ENCODE results near the gene EVX2.

EVX2 gene

DNA sequence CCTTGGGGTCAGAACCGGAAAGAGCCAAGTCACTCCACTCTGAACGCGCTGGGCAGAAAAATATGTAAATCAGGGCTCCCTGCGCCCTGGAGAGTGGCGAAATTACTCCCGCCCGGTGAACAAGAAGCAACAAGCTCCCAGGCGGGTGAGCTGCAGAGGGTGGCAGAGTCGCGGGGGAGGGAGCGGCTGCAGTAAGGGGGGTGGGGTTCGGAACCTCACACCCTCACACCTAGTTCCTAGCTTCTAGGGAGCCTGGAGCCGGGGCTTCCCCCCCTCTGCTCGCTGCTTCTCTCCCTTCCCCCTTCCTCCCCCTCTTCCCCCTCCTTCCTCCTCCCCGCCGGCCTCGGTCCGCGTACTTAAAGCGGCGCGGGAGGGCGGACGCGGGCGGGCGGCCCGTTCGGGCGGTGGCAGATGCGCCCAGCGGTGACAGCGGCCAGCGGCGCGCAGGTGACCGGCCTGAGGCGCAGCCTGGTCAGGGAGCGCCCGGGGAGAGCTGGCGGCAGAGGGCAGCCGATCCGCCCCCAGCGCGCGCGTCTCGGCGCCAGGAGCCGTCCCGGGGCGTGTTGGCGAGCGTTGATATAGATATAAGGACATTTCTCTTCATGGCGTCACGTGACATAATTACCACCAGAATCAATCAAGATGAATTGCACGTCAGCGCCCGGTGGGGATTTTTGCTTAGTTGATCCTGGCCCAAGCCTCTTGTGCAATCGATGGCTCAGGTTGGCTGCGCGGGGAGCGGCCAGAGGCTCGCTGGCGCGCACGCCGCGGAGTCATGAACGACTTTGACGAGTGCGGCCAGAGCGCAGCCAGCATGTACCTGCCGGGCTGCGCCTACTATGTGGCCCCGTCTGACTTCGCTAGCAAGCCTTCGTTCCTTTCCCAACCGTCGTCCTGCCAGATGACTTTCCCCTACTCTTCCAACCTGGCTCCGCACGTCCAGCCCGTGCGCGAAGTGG, 23.1 kb upstream of the EVX2 start, which contains the start of gene HOXD11:
Gene HOXD11, plus strand, starts transcription at position 700 of the 959 bp plus-strand sequence. Its CDS starts 76 bp downstream, at position 776.
- no peak for DNase-seq

DNA sequence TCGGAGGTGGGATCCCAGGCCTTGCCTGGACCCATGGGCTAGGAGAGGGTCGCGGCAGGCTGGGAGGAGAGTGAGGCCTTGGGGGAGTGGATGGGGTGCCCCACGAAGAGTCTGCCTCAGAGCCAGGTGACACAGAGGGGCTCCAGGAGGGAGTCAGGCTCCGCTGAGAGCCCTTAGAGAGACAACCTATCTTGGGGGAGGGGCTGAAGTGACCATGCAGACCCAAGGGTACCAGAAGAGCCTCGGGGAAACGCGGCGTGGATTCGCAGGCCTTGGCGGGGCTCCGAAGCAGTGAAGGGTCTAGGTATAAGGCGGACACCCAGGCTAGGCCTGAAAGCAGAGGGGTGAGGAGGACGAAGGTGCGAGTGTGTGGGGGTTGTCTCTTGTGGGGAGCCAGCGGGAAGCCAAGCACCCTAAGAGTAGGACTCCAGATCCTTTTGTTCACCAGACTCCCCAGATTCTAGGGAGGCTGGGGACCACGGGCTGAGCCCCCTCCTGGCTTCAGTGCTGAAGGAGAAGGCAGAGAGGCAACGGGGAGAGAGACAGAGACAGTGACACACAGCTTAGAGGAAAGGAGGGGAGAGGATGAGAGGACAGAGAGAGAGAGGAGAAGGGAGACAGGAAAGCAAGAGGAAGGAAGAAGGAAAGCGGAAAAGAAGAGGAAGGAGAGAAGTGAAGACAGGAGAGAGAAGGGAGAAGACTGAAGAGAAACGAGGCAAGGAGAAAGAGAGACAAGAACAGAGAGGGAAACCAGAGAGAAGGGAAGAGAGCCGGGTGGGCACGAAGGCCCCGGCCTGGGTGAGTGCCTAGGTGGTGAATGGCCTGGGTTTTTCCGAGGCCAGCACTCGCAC, 22.2 kb upstream of the EVX2 start:
- no peak for DNase-seq

- DNase-seq, result no peak
Measured at GRCh38 chr2:176105078-176105729, 21.4 kb upstream of the EVX2 start.

GRCh38 chr2:176104316-176105077, 20.7 kb upstream of the EVX2 start:
- no peak for DNase-seq

DNA sequence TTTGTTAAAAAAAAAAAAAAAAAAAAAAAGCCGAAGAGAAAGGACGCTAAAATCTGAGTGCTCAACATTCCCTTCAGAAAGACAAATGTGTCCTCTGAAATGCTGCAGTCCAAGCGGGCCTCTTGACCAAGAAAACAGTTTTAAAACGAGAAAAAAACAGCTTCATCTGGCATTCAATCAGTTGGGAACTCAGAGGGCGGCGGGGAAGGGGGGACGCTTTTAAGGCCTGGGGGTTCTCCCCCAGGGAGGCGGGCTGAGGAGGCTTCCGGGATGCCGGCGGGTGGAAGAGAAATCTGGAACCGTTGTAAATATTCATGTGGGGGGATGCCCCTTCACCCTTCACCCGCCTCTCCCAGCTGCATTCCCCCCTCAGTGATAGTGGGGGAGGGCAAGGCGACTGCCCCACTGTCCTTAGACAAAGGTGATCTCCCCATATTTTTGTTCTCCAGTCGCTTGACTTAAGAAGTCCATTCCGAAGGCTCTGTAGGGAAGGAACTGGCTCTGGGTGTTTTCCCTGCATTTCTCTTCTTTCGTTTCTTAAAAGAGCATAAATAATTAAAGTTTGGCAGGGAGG, 20.1 kb upstream of the EVX2 start:
- no peak for DNase-seq

- DNase-seq, result no peak
Measured at GRCh38 chr2:176103194-176103593, 19.4 kb upstream of the EVX2 start.

DNA sequence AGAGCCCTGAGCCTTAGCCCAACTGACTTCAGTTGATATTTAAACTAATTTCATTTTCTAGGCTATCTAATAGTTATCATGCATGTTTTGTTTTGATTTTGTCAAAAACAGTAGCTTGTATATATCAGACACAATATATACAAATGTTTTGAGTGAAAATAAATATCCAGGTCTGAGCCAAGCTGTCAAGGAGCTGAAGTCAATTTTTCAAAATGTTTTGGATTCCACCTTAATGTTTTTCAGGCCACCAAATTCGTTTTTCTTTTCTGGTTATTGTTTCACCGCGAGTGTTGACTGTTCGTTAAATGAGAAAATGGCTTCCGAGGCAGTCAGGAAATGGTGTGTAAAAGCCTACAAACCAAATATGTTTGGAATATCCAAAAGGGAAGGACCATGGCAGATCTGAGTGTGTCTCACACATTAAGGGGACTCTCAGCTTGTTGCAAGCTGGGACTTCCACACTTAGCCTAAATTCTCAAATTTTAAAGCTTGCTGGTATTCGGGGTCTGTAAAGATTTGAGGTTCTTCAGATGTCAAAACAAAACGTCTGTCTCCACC, 18.6 kb upstream of the EVX2 start:
- no peak for DNase-seq

GRCh38 chr2:176101842-176102241, 18.1 kb upstream of the EVX2 start:
- DNase-seq, result no peak

- DNase-seq, result no peak
Measured at GRCh38 chr2:176101216-176101830, 17.6 kb upstream of the EVX2 start.

DNA sequence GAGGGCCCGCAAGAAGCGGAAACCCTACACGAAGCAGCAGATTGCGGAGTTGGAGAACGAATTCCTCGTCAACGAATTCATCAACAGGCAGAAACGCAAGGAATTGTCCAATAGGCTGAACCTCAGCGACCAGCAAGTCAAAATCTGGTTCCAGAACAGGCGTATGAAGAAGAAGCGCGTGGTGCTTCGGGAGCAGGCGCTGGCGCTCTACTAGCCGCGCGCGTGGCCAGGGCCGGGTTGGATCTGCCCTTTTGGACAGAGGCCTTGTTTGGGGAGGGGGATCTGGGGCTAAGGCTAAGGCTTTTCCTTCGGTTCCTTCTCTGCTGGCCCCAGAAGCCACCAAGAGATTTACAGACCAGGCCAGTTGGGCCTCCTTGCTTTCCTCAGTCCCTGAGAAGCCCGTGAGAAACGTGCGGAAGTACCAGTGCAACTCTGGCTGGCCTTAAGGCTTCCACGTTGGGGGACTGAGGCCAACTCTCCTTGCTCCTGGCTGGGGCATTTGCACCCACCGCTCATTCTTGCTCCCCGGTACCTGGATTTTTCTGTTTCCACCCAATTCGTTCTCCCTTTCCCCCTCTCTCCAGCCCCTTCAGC, 16.9 kb upstream of the EVX2 start:
- DNase-seq, result no peak

- DNase-seq, result no peak
Measured at GRCh38 chr2:176099728-176100546, 16.2 kb upstream of the EVX2 start, which contains the start of gene HOXD12. HOXD12 (plus strand) TSS chr2:176099795; CDS start chr2:176099802, 7 bp downstream.

DNA sequence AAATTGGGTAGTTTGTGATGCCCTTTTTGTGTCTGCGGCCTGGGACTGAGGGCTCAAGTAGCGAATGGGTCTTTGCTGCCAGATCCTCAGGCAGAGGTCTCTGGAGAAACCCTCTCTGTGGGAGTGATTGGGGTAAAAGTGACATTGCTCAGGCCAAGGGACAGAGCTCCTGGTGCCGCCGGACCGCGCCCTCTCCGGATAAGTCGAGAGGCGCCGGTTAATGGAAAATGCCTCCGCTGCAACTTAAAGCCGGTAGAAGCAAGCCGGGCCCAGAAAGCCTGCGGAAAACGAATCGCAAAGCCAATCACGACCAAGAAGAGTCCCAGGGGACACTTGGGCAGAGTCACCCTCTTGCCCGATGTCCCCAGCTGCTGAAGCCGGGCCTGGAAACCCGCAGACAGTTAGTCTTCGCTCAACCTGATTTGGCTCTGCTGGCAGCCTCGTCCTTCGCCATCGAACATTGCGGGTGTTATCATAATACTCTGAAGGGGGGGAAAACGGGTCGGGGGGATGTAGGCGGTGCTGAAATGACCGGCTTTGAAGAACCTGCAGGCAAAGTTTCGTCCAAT, 15.5 kb upstream of the EVX2 start:
- no peak for DNase-seq

DNA sequence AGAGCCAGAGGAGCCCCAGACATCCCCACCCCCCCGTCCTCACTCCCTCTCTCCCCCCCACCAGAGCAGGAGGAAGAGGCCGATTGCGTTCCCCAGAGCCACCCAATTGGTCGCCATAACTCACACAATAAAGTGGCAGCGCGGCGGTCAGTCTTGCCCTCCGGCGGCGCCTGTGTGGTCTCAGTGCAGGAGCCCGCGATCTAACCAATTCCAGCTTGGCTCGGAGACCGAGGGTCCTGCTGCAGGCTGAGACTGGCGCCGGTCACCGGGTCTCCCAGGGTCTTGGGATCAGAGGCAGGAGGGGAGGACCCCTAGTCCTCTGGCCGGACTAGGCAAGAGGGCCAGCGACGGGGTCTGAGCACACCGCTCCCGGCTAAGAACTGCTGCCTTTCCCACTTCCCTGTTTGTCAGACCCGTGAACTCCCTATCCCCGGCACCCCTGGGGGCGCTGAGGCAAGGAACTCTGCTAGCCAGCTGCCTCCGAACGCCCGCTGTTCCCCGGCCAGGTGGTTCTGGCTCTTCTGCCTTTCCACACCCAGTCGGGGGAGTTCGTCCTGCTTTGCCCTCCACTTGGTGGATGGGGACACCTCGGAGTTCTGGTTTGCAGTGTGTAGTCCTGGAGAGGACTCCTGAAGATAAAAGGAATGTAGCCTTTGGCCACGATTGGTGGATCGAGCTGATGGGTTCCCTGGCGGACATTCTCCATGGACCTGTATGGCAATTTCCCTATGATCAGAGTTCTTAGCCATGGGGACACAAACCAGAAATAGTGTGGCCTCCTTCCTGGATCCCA, 14.8 kb upstream of the EVX2 start:
- DNase-seq, result no peak

DNA sequence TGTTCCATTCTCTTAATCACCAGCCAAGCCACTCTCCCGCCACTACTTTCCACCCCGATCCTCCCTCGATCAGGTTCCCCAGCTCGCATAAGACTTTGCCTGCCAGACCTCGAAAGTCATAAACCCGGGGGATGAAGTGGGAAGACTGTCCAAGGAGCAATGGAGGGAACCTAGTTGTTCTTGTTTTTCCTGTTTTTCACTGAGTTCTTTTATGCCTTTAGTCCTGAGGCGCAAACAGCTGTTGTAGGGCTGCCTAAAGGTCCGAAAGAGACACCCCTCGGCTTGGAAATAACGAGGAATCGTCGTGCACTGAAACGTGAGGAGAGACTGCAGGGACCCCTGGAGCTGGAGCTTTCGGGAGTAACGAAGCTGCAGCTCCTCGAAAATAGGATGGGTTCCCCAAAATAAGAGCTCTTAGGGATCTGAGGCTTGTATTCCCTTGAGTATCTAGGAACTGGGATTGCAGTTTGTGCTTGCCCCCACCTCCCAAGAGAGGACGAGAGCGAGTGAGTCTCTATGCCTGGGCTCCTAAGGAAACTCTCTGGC, 14.1 kb upstream of the EVX2 start:
- no peak for DNase-seq

GRCh38 chr2:176096986-176097819, 13.4 kb upstream of the EVX2 start:
- DNase-seq, result peak; percentile 52

DNA sequence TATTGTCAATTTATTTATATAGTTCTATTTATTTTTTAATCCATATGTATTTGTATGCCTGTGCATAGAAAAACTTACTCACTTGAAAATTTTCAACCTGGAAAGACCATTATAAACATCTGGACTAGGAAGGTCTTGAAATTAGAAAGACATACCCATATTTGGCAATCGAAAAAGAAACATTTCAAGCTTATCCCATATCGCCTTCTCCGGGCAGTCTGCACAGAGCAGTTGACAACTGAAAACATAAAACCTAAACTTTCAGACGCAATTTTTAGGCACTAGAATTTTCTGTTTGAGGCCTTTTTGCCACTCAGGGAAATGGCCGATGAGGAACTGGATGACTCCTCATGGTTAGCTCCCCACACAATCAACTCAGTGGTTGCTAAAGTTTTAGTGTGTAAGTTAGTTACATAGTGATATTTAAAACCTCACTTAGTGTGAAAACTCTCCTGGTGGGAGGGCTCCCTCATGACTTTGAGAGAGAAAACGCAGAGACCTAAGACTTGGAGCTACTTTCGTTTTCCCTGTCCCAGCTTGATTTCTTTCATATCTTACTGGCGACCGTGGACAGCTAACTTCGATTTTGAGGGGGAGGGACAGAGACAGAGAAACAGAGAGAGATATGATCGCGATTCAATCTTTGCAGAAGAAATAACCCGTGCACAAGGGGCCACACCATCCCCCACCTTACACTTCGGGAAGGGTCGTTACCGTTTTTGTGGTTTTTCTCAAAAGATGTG, 12.7 kb upstream of the EVX2 start:
- no peak for DNase-seq

Data from GDM1 (cell line).